ENCODE results near the gene THTPA.
"Not testable (repeated sequence)": the region's sequence is repeated elsewhere in the genome, so short reads cannot be mapped to it uniquely, and the experiment has no call there.

THTPA gene

GRCh38 chr14:23530375-23531055 is 25.6 kb upstream of the THTPA start:
- no peak overlapping the region for H3K4me3 ChIP-seq (ENCODE audit: low read depth, low read length)
- no peak for TF ChIP-seq MAX (IDR thresholded peaks at IDR 0.05; ENCODE audit: low read depth, low read length)
- TF ChIP-seq POLR2A (IDR thresholded peaks at IDR 0.05; ENCODE audit: extremely low read depth, insufficient read length): no peak
- no peak for TF ChIP-seq MYC (IDR thresholded peaks at IDR 0.05; ENCODE audit: low read depth, low read length)
- no peak for TF ChIP-seq CTCF (IDR thresholded peaks at IDR 0.05; ENCODE audit: low read depth, low read length)
- DNase-seq (ENCODE audit: low read depth): no peak

GRCh38 chr14:23531391-23531790 is 24.7 kb upstream of the THTPA start:
- DNase-seq (ENCODE audit: low read depth): no peak
- no peak for TF ChIP-seq POLR2A (IDR thresholded peaks at IDR 0.05; ENCODE audit: extremely low read depth, insufficient read length)
- H3K4me3 ChIP-seq (ENCODE audit: low read depth, low read length): no peak overlapping the region

- no peak for DNase-seq (ENCODE audit: low read depth)
- H3K4me3 ChIP-seq (ENCODE audit: low read depth, low read length): no peak overlapping the region
- TF ChIP-seq POLR2A (IDR thresholded peaks at IDR 0.05; ENCODE audit: extremely low read depth, insufficient read length) (no peak), CTCF (IDR thresholded peaks at IDR 0.05; ENCODE audit: low read depth, low read length) (no peak), MYC (IDR thresholded peaks at IDR 0.05; ENCODE audit: low read depth, low read length) (no peak), MAX (IDR thresholded peaks at IDR 0.05; ENCODE audit: low read depth, low read length) (no peak)
Observed at GRCh38 chr14:23532658-23533057, 23.4 kb upstream of the THTPA start.

GRCh38 chr14:23533652-23534435 is 22.2 kb upstream of the THTPA start:
- DNase-seq (ENCODE audit: low read depth): no peak
- no peak for TF ChIP-seq MAX (IDR thresholded peaks at IDR 0.05; ENCODE audit: low read depth, low read length)
- TF ChIP-seq POLR2A (IDR thresholded peaks at IDR 0.05; ENCODE audit: extremely low read depth, insufficient read length): no peak
- TF ChIP-seq MYC (IDR thresholded peaks at IDR 0.05; ENCODE audit: low read depth, low read length): no peak
- TF ChIP-seq CTCF (IDR thresholded peaks at IDR 0.05; ENCODE audit: low read depth, low read length): no peak
- H3K4me3 ChIP-seq (ENCODE audit: low read depth, low read length): no peak overlapping the region

GRCh38 chr14:23535943-23536342 is 20.1 kb upstream of the THTPA start:
- no peak for DNase-seq (ENCODE audit: low read depth)
- TF ChIP-seq CTCF (IDR thresholded peaks at IDR 0.05; ENCODE audit: low read depth, low read length) (no peak), POLR2A (IDR thresholded peaks at IDR 0.05; ENCODE audit: extremely low read depth, insufficient read length) (no peak)

GRCh38 chr14:23536494-23536893 is 19.6 kb upstream of the THTPA start:
- no peak for DNase-seq (ENCODE audit: low read depth)
- TF ChIP-seq POLR2A (IDR thresholded peaks at IDR 0.05; ENCODE audit: extremely low read depth, insufficient read length) (no peak), CTCF (IDR thresholded peaks at IDR 0.05; ENCODE audit: low read depth, low read length) (no peak), MYC (IDR thresholded peaks at IDR 0.05; ENCODE audit: low read depth, low read length) (no peak), MAX (IDR thresholded peaks at IDR 0.05; ENCODE audit: low read depth, low read length) (no peak)
- no peak overlapping the region for H3K4me3 ChIP-seq (ENCODE audit: low read depth, low read length)

More at GRCh38 chr14:23535943-23536342, 20.1 kb upstream of the THTPA start:
- no peak overlapping the region for H3K4me3 ChIP-seq (ENCODE audit: low read depth, low read length)

GRCh38 chr14:23536906-23537305 is 19.2 kb upstream of the THTPA start:
- not testable (repeated sequence) for DNase-seq (ENCODE audit: low read depth); H3K4me3 ChIP-seq (ENCODE audit: low read depth, low read length)

Data from NB4 (cell line).